GM12878 (cell line): Measurements from ENCODE around the gene SNHG17. TPM values are rescaled to one million over a fixed set of nuclear protein-coding genes. Genes with fewer than 3 reads are reported as not detected.

ENCODE experiments used
- ETV6 ChIP-seq, 2 experiments: fragments of 450-650 bp in 1 of 2; IDR thresholded peaks in 1 of 2; conservative IDR thresholded peaks in 1 of 2; 2 replicates each; pipeline ENCODE4 v1.6.1; 2014; ENCODE audit warnings: antibody characterized with exemption in 1 of 2, borderline replicate concordance in 1 of 2, low read depth in 1 of 2, mild to moderate bottlenecking in 1 of 2, moderate library complexity in 1 of 2
- GABPA ChIP-seq: IDR thresholded peaks from 2 replicates; pipeline ENCODE4 v1.6.1; 2014; ENCODE audit warnings: antibody characterized with exemption, low read depth, mild to moderate bottlenecking, inconsistent platforms
- GATAD2B ChIP-seq: fragments of 450-650 bp; conservative IDR thresholded peaks from 2 replicates; pipeline ENCODE4 v1.6.1; 2017; ENCODE audit warnings: low read depth, mild to moderate bottlenecking, moderate library complexity
- JUNB ChIP-seq: IDR thresholded peaks from 2 replicates; pipeline ENCODE4 v1.6.1; 2016; ENCODE audit warnings: antibody characterized with exemption, mild to moderate bottlenecking
- KDM1A ChIP-seq: fragments of 200-600 bp; sonication (generic); IDR thresholded peaks from 2 replicates; pipeline ENCODE4 v1.6.1; 2016; ENCODE audit warnings: borderline replicate concordance
- MXI1 ChIP-seq: fragments of 150-350 bp; IDR thresholded peaks from 2 replicates; pipeline ENCODE4 v1.6.1; 2011; ENCODE audit warnings: low read depth, mild to moderate bottlenecking, inconsistent platforms, low read length, improper control_type of control experiment
- NFIC ChIP-seq: IDR thresholded peaks from 2 replicates; pipeline ENCODE4 v1.6.1; 2012; ENCODE audit warnings: low read depth, mild to moderate bottlenecking, inconsistent platforms, low read length, moderate library complexity
- NFYA ChIP-seq: IDR thresholded peaks from 2 replicates; pipeline ENCODE4 v1.6.1; 2011; ENCODE audit warnings: low read depth, mild to moderate bottlenecking, low read length, improper control_type of control experiment, borderline replicate concordance
- NR2F1 ChIP-seq: fragments of 450-650 bp; conservative IDR thresholded peaks from 2 replicates; pipeline ENCODE4 v1.6.1; 2017; ENCODE audit warnings: mild to moderate bottlenecking
- RAD51 ChIP-seq: fragments of 450-650 bp; IDR thresholded peaks from 2 replicates; pipeline ENCODE4 v1.6.1; 2016; ENCODE audit warnings: moderate library complexity, mild to moderate bottlenecking, inconsistent platforms
- RFX5 ChIP-seq: IDR thresholded peaks from 2 replicates; pipeline ENCODE4 v1.6.1; 2011; ENCODE audit warnings: low read depth, low read length, improper control_type of control experiment
- SMAD5 ChIP-seq: IDR thresholded peaks from 2 replicates; pipeline ENCODE4 v1.6.1; 2016; ENCODE audit warnings: antibody characterized with exemption, low read depth
- SPI1 ChIP-seq: IDR thresholded peaks from 2 replicates; pipeline ENCODE4 v1.6.1; 2011; ENCODE audit warnings: low read depth, mild to moderate bottlenecking, low read length, moderate library complexity, borderline replicate concordance; ENCODE audit not compliant: insufficient read depth
- polyA plus RNA-seq, 11 experiments: library from polyadenylated mRNA; depleted of rRNA in 4 of 11; unstranded in 6 of 11; stranded (reverse) in 5 of 11; fragments of >200 nt; fragmentation: Nextera tagmentation in 4 of 11; fragmentation: Illumina TruSeq in 1 of 11; extraction: Ambion mirVana in 4 of 11; extraction: Trizol in 1 of 11; gene quantifications; 1 replicate in 1 of 11; 2 replicates in 10 of 11; pipeline versions ENCODE4 v1.2.1 to v1.2.3, GENCODE V29; 2011 to 2016; ENCODE audit warnings: inconsistent platforms in 2 of 11, missing spikeins in 2 of 11, low read depth in 1 of 11
- total RNA-seq, 4 experiments: library from RNA; depleted of rRNA in 3 of 4; stranded (reverse); fragments of >200 nt in 3 of 4; fragmentation: Illumina TruSeq in 1 of 4; extraction: Trizol in 1 of 4; gene quantifications; 2 replicates each; pipeline versions ENCODE4 v1.2.1 to v1.2.3, GENCODE V29; 2013 to 2021
- TF ChIP-seq, protein P1 (sequence below): fragments of 450-650 bp; IDR thresholded peaks from 2 replicates; pipeline ENCODE4 v1.6.1; 2017; ENCODE audit warnings: mild to moderate bottlenecking, moderate library complexity
- TF ChIP-seq, protein P2 (sequence below): fragments of 450-650 bp; IDR thresholded peaks from 2 replicates; pipeline ENCODE4 v1.6.1; 2017; ENCODE audit warnings: low read depth, mild to moderate bottlenecking, moderate library complexity
- TF ChIP-seq, protein P3 (sequence below): fragments of 450-650 bp; IDR thresholded peaks from 2 replicates; pipeline ENCODE4 v1.6.1; 2018; ENCODE audit warnings: borderline replicate concordance, mild to moderate bottlenecking; ENCODE audit not compliant: partially characterized antibody
- TF ChIP-seq, protein P4 (sequence below): IDR thresholded peaks from 2 replicates; pipeline ENCODE4 v1.6.1; 2012; ENCODE audit warnings: low read length, inconsistent platforms
- TF ChIP-seq, protein P5 (sequence below): IDR thresholded peaks from 2 replicates; pipeline ENCODE4 v1.6.1; 2011; ENCODE audit warnings: low read depth, low read length, improper control_type of control experiment, borderline replicate concordance

The SNHG17 gene
- total and polyA plus RNA-seq, 10 of the 15 experiments (the other 5 are each of a cell fraction or from before 2014, with no cell fraction given) = 20.8 to 63.0 (median 33.9) TPM

DNA sequence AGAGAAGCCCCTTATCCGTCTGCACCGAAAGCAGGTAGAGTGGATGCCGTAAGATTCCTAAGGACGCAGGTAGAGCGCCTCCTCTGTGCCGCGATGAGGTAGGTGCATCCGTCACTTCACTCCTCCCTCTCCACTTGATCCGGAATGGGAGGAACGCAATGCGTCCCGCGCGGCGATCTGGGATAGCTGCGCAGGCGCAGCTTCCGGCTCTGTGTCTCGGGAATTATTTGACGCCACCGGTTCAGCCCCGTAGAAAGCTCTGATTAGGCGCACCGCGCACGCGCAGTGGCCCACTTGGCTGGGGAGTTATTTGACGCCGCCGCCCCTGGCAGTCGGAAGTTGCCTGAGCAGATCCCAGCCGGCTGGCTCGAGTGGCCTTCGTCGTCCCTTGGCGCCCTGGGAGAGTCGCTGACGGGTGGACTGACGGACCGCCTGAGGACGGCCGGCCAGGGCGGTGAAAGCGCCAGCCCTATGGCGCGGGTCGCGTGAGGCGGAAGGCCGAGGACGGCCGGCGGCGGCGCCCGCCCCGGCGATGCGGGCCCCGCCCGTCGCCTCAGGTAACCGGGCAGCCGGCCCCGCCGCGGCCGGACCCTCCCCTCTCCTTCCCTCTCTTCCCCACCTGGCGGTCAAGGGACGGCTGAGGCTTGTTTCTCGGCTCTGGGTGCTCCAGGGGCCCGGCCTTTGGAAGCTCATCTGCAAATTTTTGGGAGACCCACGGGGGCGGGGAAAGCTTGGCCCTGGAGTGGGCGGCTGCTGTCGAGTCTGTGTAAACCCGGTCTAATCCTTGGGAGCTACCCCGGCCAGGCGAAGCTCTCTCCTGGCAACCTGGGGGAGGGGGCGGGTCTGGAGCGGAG, 37.6 kb upstream of the SNHG17 start, which contains the start of gene RALGAPB (continued):
- TF ChIP-seq, protein P1, sequence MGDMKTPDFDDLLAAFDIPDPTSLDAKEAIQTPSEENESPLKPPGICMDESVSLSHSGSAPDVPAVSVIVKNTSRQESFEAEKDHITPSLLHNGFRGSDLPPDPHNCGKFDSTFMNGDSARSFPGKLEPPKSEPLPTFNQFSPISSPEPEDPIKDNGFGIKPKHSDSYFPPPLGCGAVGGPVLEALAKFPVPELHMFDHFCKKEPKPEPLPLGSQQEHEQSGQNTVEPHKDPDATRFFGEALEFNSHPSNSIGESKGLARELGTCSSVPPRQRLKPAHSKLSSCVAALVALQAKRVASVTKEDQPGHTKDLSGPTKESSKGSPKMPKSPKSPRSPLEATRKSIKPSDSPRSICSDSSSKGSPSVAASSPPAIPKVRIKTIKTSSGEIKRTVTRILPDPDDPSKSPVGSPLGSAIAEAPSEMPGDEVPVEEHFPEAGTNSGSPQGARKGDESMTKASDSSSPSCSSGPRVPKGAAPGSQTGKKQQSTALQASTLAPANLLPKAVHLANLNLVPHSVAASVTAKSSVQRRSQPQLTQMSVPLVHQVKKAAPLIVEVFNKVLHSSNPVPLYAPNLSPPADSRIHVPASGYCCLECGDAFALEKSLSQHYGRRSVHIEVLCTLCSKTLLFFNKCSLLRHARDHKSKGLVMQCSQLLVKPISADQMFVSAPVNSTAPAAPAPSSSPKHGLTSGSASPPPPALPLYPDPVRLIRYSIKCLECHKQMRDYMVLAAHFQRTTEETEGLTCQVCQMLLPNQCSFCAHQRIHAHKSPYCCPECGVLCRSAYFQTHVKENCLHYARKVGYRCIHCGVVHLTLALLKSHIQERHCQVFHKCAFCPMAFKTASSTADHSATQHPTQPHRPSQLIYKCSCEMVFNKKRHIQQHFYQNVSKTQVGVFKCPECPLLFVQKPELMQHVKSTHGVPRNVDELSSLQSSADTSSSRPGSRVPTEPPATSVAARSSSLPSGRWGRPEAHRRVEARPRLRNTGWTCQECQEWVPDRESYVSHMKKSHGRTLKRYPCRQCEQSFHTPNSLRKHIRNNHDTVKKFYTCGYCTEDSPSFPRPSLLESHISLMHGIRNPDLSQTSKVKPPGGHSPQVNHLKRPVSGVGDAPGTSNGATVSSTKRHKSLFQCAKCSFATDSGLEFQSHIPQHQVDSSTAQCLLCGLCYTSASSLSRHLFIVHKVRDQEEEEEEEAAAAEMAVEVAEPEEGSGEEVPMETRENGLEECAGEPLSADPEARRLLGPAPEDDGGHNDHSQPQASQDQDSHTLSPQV = no peak
- TF ChIP-seq RFX5 (no peak), RAD51 (no peak), JUNB (no peak), NR2F1 (0 out of 2 replicates have a peak, but pooled peaks have one; percentile 38), GATAD2B (peak; percentile 88), ETV6 (conservative IDR thresholded peaks at IDR 0.05 in 1 of 2, IDR thresholded peaks at IDR 0.05 in 1 of 2; ENCODE audit: borderline replicate concordance in 1 of 2, low read depth in 1 of 2) (no peak), SPI1 (0 out of 2 replicates have a peak, but pooled peaks have one; percentile 1), GABPA (0 out of 2 replicates have a peak, but pooled peaks have one; percentile 73), SMAD5 (no peak; the same call in 1 of the 2 replicates), NFIC (no peak), NFYA (no peak), MXI1 (peak; percentile 100), KDM1A (no peak)
- TF ChIP-seq, protein P2, sequence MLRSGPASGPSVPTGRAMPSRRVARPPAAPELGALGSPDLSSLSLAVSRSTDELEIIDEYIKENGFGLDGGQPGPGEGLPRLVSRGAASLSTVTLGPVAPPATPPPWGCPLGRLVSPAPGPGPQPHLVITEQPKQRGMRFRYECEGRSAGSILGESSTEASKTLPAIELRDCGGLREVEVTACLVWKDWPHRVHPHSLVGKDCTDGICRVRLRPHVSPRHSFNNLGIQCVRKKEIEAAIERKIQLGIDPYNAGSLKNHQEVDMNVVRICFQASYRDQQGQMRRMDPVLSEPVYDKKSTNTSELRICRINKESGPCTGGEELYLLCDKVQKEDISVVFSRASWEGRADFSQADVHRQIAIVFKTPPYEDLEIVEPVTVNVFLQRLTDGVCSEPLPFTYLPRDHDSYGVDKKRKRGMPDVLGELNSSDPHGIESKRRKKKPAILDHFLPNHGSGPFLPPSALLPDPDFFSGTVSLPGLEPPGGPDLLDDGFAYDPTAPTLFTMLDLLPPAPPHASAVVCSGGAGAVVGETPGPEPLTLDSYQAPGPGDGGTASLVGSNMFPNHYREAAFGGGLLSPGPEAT = peak; percentile 65
- TF ChIP-seq, protein P3, sequence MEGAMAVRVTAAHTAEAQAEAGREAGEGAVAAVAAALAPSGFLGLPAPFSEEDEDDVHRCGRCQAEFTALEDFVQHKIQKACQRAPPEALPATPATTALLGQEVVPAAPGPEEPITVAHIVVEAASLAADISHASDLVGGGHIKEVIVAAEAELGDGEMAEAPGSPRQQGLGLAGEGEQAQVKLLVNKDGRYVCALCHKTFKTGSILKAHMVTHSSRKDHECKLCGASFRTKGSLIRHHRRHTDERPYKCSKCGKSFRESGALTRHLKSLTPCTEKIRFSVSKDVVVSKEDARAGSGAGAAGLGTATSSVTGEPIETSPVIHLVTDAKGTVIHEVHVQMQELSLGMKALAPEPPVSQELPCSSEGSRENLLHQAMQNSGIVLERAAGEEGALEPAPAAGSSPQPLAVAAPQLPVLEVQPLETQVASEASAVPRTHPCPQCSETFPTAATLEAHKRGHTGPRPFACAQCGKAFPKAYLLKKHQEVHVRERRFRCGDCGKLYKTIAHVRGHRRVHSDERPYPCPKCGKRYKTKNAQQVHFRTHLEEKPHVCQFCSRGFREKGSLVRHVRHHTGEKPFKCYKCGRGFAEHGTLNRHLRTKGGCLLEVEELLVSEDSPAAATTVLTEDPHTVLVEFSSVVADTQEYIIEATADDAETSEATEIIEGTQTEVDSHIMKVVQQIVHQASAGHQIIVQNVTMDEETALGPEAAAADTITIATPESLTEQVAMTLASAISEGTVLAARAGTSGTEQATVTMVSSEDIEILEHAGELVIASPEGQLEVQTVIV = no peak
- TF ChIP-seq, protein P4, sequence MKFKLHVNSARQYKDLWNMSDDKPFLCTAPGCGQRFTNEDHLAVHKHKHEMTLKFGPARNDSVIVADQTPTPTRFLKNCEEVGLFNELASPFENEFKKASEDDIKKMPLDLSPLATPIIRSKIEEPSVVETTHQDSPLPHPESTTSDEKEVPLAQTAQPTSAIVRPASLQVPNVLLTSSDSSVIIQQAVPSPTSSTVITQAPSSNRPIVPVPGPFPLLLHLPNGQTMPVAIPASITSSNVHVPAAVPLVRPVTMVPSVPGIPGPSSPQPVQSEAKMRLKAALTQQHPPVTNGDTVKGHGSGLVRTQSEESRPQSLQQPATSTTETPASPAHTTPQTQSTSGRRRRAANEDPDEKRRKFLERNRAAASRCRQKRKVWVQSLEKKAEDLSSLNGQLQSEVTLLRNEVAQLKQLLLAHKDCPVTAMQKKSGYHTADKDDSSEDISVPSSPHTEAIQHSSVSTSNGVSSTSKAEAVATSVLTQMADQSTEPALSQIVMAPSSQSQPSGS = no peak
- TF ChIP-seq, protein P5, sequence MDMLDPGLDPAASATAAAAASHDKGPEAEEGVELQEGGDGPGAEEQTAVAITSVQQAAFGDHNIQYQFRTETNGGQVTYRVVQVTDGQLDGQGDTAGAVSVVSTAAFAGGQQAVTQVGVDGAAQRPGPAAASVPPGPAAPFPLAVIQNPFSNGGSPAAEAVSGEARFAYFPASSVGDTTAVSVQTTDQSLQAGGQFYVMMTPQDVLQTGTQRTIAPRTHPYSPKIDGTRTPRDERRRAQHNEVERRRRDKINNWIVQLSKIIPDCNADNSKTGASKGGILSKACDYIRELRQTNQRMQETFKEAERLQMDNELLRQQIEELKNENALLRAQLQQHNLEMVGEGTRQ = no peak
